A549 treated with RU486 at 1 μM for 4 hours (cell line): ENCODE measurements around the gene HDAC9. TPM values are rescaled to one million over a fixed set of nuclear protein-coding genes. Genes with fewer than 3 reads are reported as not detected.

ENCODE experiments used
- total RNA-seq: library from RNA; stranded (reverse); fragments of 200-300 nt; extraction: Qiagen RNA extraction; gene quantifications from 5 replicates; pipeline ENCODE4 v1.2.3, GENCODE V29; 2022; ENCODE audit warnings: low read depth

The HDAC9 gene
- 0.15 to 0.38 TPM (median 0.22 TPM) in 5 replicates for total RNA-seq

DNA sequence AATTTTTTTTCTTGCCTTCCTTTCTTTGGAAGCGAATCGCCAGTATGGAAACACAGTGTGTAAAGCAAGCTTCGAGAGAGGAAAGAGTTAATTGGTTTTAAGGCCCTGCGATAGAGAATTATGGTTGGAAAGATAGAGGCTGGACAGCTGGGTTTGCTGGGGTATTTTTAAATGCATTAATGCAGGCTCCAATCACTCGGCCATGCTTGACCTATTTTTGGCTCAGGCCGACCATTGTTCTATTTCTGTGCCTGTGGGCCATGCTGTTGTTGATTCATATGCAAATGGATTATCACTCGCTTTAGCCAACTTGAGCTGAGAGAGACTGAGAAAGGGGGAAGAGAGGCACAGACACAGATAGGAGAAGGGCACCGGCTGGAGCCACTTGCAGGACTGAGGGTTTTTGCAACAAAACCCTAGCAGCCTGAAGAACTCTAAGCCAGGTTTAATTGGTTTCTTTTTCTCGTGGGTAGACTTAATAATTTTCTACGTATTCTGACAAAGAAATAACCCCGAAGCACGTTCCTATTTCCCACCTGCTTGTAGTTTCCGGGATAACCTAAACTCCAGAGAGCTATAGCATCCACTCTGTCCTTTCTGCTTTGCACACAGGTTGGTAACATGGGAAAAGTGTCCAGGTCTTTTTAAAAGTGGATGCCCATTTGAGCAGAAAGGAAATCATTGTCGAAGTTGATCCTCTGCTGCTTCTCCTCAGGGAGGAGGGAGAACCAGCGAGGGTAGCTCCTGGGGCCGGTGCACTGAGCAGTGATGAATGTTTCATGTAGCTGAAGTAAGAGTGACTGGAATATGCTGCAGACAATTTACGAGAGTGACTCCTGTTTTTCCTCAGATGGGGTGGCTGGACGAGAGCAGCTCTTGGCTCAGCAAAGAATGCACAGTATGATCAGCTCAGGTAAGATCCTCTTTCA lies at the start of gene HDAC9:
Gene HDAC9 (plus strand): TSS at position 338 of the 929 bp plus-strand sequence. CDS start 554 bp downstream, at position 892.

